Activated CD4-positive, CD25-positive, alpha-beta regulatory T cell (primary cell): Measurements from ENCODE around the gene SFTPB.

Source experiments
- DNase-seq, 4 experiments: peaks; one replicate each; lab custom pipeline; 2025; lab: John Stamatoyannopoulos, UW

Gene SFTPB

GRCh38 chr2:85702172-85702571, 34.2 kb upstream of the SFTPB start:
- no peak for DNase-seq

- DNase-seq = no peak
These were observed 31.3 kb upstream of the SFTPB start for GRCh38 chr2:85699325-85699724.

GRCh38 chr2:85698880-85699254, 30.9 kb upstream of the SFTPB start:
- no peak for DNase-seq

GRCh38 chr2:85698184-85698879, 30.3 kb upstream of the SFTPB start:
- no peak for DNase-seq

- no peak for DNase-seq
These were observed 29.7 kb upstream of the SFTPB start for GRCh38 chr2:85697716-85698115.

GRCh38 chr2:85697096-85697495, 29.1 kb upstream of the SFTPB start:
- DNase-seq = no peak

GRCh38 chr2:85695691-85696668, 28.0 kb upstream of the SFTPB start:
- no peak for DNase-seq

- DNase-seq = no peak
These were observed 27.1 kb upstream of the SFTPB start for GRCh38 chr2:85695121-85695520.

GRCh38 chr2:85694052-85695025, 26.3 kb upstream of the SFTPB start, which contains the start of gene GNLY:
GNLY (plus strand) TSS chr2:85694358; CDS start chr2:85694419, 61 bp downstream.
- DNase-seq = no peak

GRCh38 chr2:85692039-85692645, 24.1 kb upstream of the SFTPB start:
- no peak for DNase-seq

GRCh38 chr2:85690932-85691331, 22.9 kb upstream of the SFTPB start:
- no peak for DNase-seq

- no peak for DNase-seq
These were observed 16.8 kb upstream of the SFTPB start for GRCh38 chr2:85684806-85685205.

- no peak for DNase-seq
These were observed 16.4 kb upstream of the SFTPB start for GRCh38 chr2:85684380-85684779.

- no peak for DNase-seq
These were observed 14.4 kb upstream of the SFTPB start for GRCh38 chr2:85682378-85682777.

- DNase-seq = no peak
These were observed 13.8 kb upstream of the SFTPB start for GRCh38 chr2:85681776-85682175.

- no peak for DNase-seq
These were observed 13.4 kb upstream of the SFTPB start for GRCh38 chr2:85681372-85681763.

- no peak for DNase-seq
These were observed 12.8 kb upstream of the SFTPB start for GRCh38 chr2:85680707-85681371.

- DNase-seq = peak; percentile 47 to 69 (median 58)
These were observed 11.0 kb upstream of the SFTPB start for GRCh38 chr2:85678794-85679672.

GRCh38 chr2:85678377-85678776, 10.4 kb upstream of the SFTPB start:
- no peak for DNase-seq
